Smooth muscle cell (in vitro differentiated cells): ENCODE measurements around the gene PDGFB. TPM values are rescaled to one million over a fixed set of nuclear protein-coding genes. Genes with fewer than 3 reads are reported as not detected.

Experiments used
- DNase-seq: peaks from one replicate; lab custom pipeline; 2025; ENCODE audit not compliant: unreplicated experiment; lab: John Stamatoyannopoulos, UW
- H2AFZ ChIP-seq: fragments of 200-600 bp; sonication (generic); 2 replicates; pipeline ENCODE4 v1.6.0; 2016; ENCODE audit warnings: antibody characterized with exemption, low read depth, mild to moderate bottlenecking
- H3F3A ChIP-seq: fragments of 200-600 bp; sonication (generic); 2 replicates; pipeline ENCODE4 v1.6.0; 2017; ENCODE audit warnings: antibody characterized with exemption, low read depth
- H3K27ac ChIP-seq: fragments of 200-600 bp; sonication (generic); 2 replicates; pipeline ENCODE4 v1.5.1; 2016; ENCODE audit warnings: low read depth, mild to moderate bottlenecking
- H3K27me3 ChIP-seq: fragments of 200-600 bp; sonication (generic); 2 replicates; pipeline ENCODE4 v1.6.1; 2016; ENCODE audit warnings: low read depth, mild to moderate bottlenecking
- H3K36me3 ChIP-seq: fragments of 200-600 bp; sonication (generic); 2 replicates; pipeline ENCODE4 v1.5.1; 2016; ENCODE audit warnings: low read depth
- H3K4me1 ChIP-seq: fragments of 200-600 bp; sonication (generic); 2 replicates; pipeline ENCODE4 v1.5.1; 2016; ENCODE audit warnings: low read depth
- H3K4me2 ChIP-seq: fragments of 200-600 bp; sonication (generic); 2 replicates; pipeline ENCODE4 v1.6.0; 2016; ENCODE audit warnings: mild to moderate bottlenecking
- H3K4me3 ChIP-seq: fragments of 200-600 bp; sonication (generic); 2 replicates; pipeline ENCODE4 v1.5.1; 2016; ENCODE audit warnings: mild to moderate bottlenecking
- H3K79me2 ChIP-seq: fragments of 200-600 bp; sonication (generic); 2 replicates; pipeline ENCODE4 v1.6.0; 2016; ENCODE audit warnings: low read depth, mild to moderate bottlenecking
- H3K9ac ChIP-seq: fragments of 200-600 bp; sonication (generic); 2 replicates; pipeline ENCODE4 v1.6.0; 2016; ENCODE audit warnings: low read depth
- H3K9me3 ChIP-seq: fragments of 200-600 bp; sonication (generic); replicated peaks from 2 replicates; pipeline ENCODE4 v1.5.1; 2016; ENCODE audit warnings: low read depth
- H4K20me1 ChIP-seq: fragments of 200-600 bp; sonication (generic); 2 replicates; pipeline ENCODE4 v1.6.0; 2016; ENCODE audit warnings: low read depth
- CTCF ChIP-seq: fragments of 200-600 bp; sonication (generic); IDR thresholded peaks from 2 replicates; pipeline ENCODE4 v1.5.1; 2017; ENCODE audit warnings: borderline replicate concordance, mild to moderate bottlenecking, antibody characterized with exemption; ENCODE audit not compliant: insufficient read depth, poor library complexity, severe bottlenecking
- WGBS: methylation state at CpG from one replicate; pipeline ENCODE4 v1.1.7; 2016; ENCODE audit warnings: low lambda C conversion rate; 5-methylcytosine and 5-hydroxymethylcytosine counted together
- polyA plus RNA-seq: library from polyadenylated mRNA; unstranded; fragments of >200 nt; fragmentation: Nextera tagmentation; extraction: Ambion mirVana; gene quantifications from 2 replicates; pipeline ENCODE4 v1.2.1, GENCODE V29; 2016
- total RNA-seq: library from RNA; depleted of rRNA; stranded (reverse); fragments of >200 nt; gene quantifications from 2 replicates; pipeline ENCODE4 v1.2.3, GENCODE V29; 2014

PDGFB gene
- total and polyA plus RNA-seq, 2 experiments from 2014 or later: 0.31 to 2.1 TPM

GRCh38 chr22:39246690-39247332, 2.0 kb upstream of the PDGFB start:
- no peak for DNase-seq
- no peak for TF ChIP-seq CTCF
- 72% methylated on average over 10 of the region's 10 CpGs for WGBS
- Histone ChIP-seq H3F3A (no peaks in the 10 kb centered on the region), H3K79me2 (no peaks in the 10 kb centered on the region), H3K4me1 (peaks cover 9% of the 10 kb centered on the region), H2AFZ (no peak overlapping the region), H3K4me3 (no peak overlapping the region), H3K36me3 (no peaks in the 10 kb centered on the region), H3K9ac (no peak overlapping the region), H3K27me3 (peaks cover 53% of the 10 kb centered on the region), H4K20me1 (no peaks in the 10 kb centered on the region), H3K9me3 (no peaks in the 10 kb centered on the region), H3K4me2 (no peak overlapping the region), H3K27ac (no peak overlapping the region)

- H2AFZ ChIP-seq: no peak overlapping the region
- DNase-seq: no peak
- H3K79me2 ChIP-seq: no peaks in the 10 kb centered on the region
- no peaks in the 10 kb centered on the region for H3F3A ChIP-seq
- no peaks in the 10 kb centered on the region for H4K20me1 ChIP-seq
- no peak overlapping the region for H3K9ac ChIP-seq
- H3K27me3 ChIP-seq: peaks cover 59% of the 10 kb centered on the region
- H3K4me2 ChIP-seq: no peak overlapping the region
- 91% methylated on average over 3 of the region's 3 CpGs for WGBS
- no peaks in the 10 kb centered on the region for H3K9me3 ChIP-seq
- TF ChIP-seq CTCF: no peak
- H3K4me3 ChIP-seq: no peak overlapping the region
- no peaks in the 10 kb centered on the region for H3K36me3 ChIP-seq
- no peak overlapping the region for H3K27ac ChIP-seq
- H3K4me1 ChIP-seq: peaks cover 14% of the 10 kb centered on the region
These were observed 1.4 kb upstream of the PDGFB start for GRCh38 chr22:39246217-39246616.

- DNase-seq: no peak
- H3K4me1 ChIP-seq: peaks cover 18% of the 10 kb centered on the region
- no peaks in the 10 kb centered on the region for H4K20me1 ChIP-seq
- TF ChIP-seq CTCF: no peak
- H3K4me2 ChIP-seq: peak overlapping the region; percentile 88
- no peak overlapping the region for H2AFZ ChIP-seq
- H3K9ac ChIP-seq: no peak overlapping the region
- WGBS: 66% methylated on average over 22 of the region's 22 CpGs
- H3K27ac ChIP-seq: no peak overlapping the region
- H3K36me3 ChIP-seq: no peaks in the 10 kb centered on the region
- no peaks in the 10 kb centered on the region for H3K79me2 ChIP-seq
- no peaks in the 10 kb centered on the region for H3F3A ChIP-seq
- no peaks in the 10 kb centered on the region for H3K9me3 ChIP-seq
- peaks cover 60% of the 10 kb centered on the region for H3K27me3 ChIP-seq
- H3K4me3 ChIP-seq: peak overlapping the region; percentile 56
These were observed 603 bp upstream of the PDGFB start for GRCh38 chr22:39245130-39246039.
